HG03139 (cell line): ENCODE measurements around the gene OR2B6.
"Not testable (repeated sequence)": the region's sequence is repeated elsewhere in the genome, so short reads cannot be mapped to it uniquely, and the experiment has no call there.

Experiments
- ATAC-seq: cut with Tn5 transposase; IDR thresholded peaks from one replicate; pipeline ENCODE4 v1.9.1; 2021; ENCODE audit not compliant: unreplicated experiment

OR2B6 gene

GRCh38 chr6:27956941-27957340 is at the start of gene OR2B6:
TSS of gene OR2B6 (plus strand) at chr6:27957241. CDS start at chr6:27957241, 0 bp downstream.
- no peak for ATAC-seq

- ATAC-seq, result no peak
Measured at GRCh38 chr6:27908017-27908416, 49.0 kb upstream of the OR2B6 start.

- no peak for ATAC-seq
Measured at GRCh38 chr6:27911956-27912446, 45.0 kb upstream of the OR2B6 start, which contains the start of gene OR2B2. TSS of gene OR2B2 (minus strand) at chr6:27912396. CDS start at chr6:27912319, 77 bp downstream.

- ATAC-seq, result no peak
Measured at GRCh38 chr6:27922949-27923348, 34.1 kb upstream of the OR2B6 start.

- no peak for ATAC-seq
Measured at GRCh38 chr6:27924179-27924578, 32.9 kb upstream of the OR2B6 start.

GRCh38 chr6:27928041-27928440 is 29.0 kb upstream of the OR2B6 start:
- ATAC-seq, result not testable (repeated sequence)

- ATAC-seq, result not testable (repeated sequence)
Measured at GRCh38 chr6:27929930-27930329, 27.1 kb upstream of the OR2B6 start.

- ATAC-seq, result no peak
Measured at GRCh38 chr6:27931209-27931608, 25.8 kb upstream of the OR2B6 start.

GRCh38 chr6:27940766-27941165 is 16.3 kb upstream of the OR2B6 start:
- no peak for ATAC-seq

- ATAC-seq, result not testable (repeated sequence)
Measured at GRCh38 chr6:27943072-27943471, 14.0 kb upstream of the OR2B6 start.

- no peak for ATAC-seq
Measured at GRCh38 chr6:27948237-27948636, 8.8 kb upstream of the OR2B6 start.

- no peak for ATAC-seq
Measured at GRCh38 chr6:27951040-27951439, 6.0 kb upstream of the OR2B6 start.

- no peak for ATAC-seq
Measured at GRCh38 chr6:27957516-27957915, 475 bp downstream of the OR2B6 start.

GRCh38 chr6:27962506-27962905 is 5.5 kb downstream of the OR2B6 start:
- ATAC-seq, result no peak

- no peak for ATAC-seq
Measured at GRCh38 chr6:27966044-27966443, 9.0 kb downstream of the OR2B6 start.

- no peak for ATAC-seq
Measured at GRCh38 chr6:27966816-27967426, 9.9 kb downstream of the OR2B6 start.

GRCh38 chr6:27970444-27970843 is 13.4 kb downstream of the OR2B6 start:
- ATAC-seq, result no peak

GRCh38 chr6:27972750-27973149 is 15.7 kb downstream of the OR2B6 start:
- ATAC-seq, result no peak

GRCh38 chr6:27977387-27977786 is 20.3 kb downstream of the OR2B6 start:
- ATAC-seq, result no peak

GRCh38 chr6:27978705-27979104 is 21.7 kb downstream of the OR2B6 start:
- no peak for ATAC-seq

GRCh38 chr6:27980111-27980510 is 23.1 kb downstream of the OR2B6 start:
- ATAC-seq, result no peak

- no peak for ATAC-seq
Measured at GRCh38 chr6:27986928-27987725, 30.1 kb downstream of the OR2B6 start.
